Loucy (cell line): ENCODE results near the gene CDC42BPA.

ENCODE experiments used
- CTCF ChIP-seq: fragments of 200-600 bp; sonication (generic); conservative IDR thresholded peaks from 2 replicates; pipeline ENCODE4 v1.5.1; 2014; ENCODE audit warnings: mild to moderate bottlenecking, antibody characterized with exemption, low read length
- EZH2phosphoT487 ChIP-seq: fragments of 200-600 bp; IDR thresholded peaks from 2 replicates; pipeline ENCODE4 v1.6.1; 2018; ENCODE audit warnings: antibody characterized with exemption, mild to moderate bottlenecking, moderate library complexity, borderline replicate concordance

DNA sequence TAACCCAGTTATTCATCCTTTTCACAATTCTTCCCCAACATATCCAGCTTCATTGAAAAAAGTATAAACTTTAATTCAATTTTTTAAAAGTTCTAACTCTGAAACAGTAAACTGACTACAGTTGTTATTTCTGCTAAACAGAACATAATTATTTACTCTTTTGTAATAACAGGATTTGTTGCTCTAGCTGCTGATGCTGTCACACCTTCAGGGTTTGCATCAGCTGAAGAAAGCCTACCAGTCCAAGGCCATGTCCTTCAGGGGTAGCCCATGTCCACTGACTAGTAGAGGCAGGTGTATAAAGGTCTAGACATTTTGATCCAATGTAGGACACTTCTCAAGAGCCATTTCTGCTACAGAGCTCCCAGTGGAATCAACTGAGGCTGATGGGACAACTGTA, 107.7 kb downstream of the CDC42BPA start:
- TF ChIP-seq EZH2phosphoT487 (no peak), CTCF (no peak)
